GM23338 (cell line): ENCODE measurements around the gene DYSF. TPM values are rescaled to one million over a fixed set of nuclear protein-coding genes. Genes with fewer than 3 reads are reported as not detected.
A peak's percentile ranks its signal among the peaks of the same experiment; 100 is the strongest.

Experiments
- ATAC-seq: fragments of 200-7000 bp; cut with Tn5 transposase; 3 replicates; pipeline ENCODE4 v1.9.1; 2020
- DNase-seq: peaks from one replicate; pipeline ENCODE4 v3.0.0-alpha.2; 2015; ENCODE audit warnings: low spot score
- H2AFZ ChIP-seq: fragments of 200-600 bp; sonication (generic); 2 replicates; pipeline ENCODE4 v1.8.0; 2016; ENCODE audit warnings: antibody characterized with exemption, mild to moderate bottlenecking, moderate library complexity
- H3F3A ChIP-seq: fragments of 200-600 bp; sonication (generic); replicated peaks from 2 replicates; pipeline ENCODE4 v1.8.0; 2017; ENCODE audit warnings: antibody characterized with exemption, mixed run types, low read depth
- H3K27ac ChIP-seq: fragments of 200-600 bp; sonication (generic); 2 replicates; pipeline ENCODE4 v1.6.1; 2016; ENCODE audit warnings: low read depth
- H3K27me3 ChIP-seq: fragments of 200-600 bp; sonication (generic); 2 replicates; pipeline ENCODE4 v1.8.0; 2016; ENCODE audit warnings: mild to moderate bottlenecking, mixed run types, moderate library complexity; ENCODE audit not compliant: insufficient read depth
- H3K36me3 ChIP-seq: fragments of 200-600 bp; sonication (generic); 2 replicates; pipeline ENCODE4 v1.8.0; 2016; ENCODE audit warnings: mild to moderate bottlenecking; ENCODE audit not compliant: insufficient read depth
- H3K4me1 ChIP-seq: fragments of 200-600 bp; sonication (generic); 2 replicates; pipeline ENCODE4 v1.8.0; 2016; ENCODE audit warnings: mild to moderate bottlenecking, moderate library complexity; ENCODE audit not compliant: insufficient read depth
- H3K4me2 ChIP-seq: fragments of 200-600 bp; sonication (generic); 2 replicates; pipeline ENCODE4 v1.7.1; 2017; ENCODE audit warnings: mixed run types
- H3K4me3 ChIP-seq: fragments of 200-600 bp; sonication (generic); 2 replicates; pipeline ENCODE4 v1.6.1; 2016; ENCODE audit warnings: mixed run types
- H3K79me2 ChIP-seq: fragments of 200-600 bp; sonication (generic); replicated peaks from 2 replicates; pipeline ENCODE4 v1.8.0; 2017; ENCODE audit warnings: mild to moderate bottlenecking; ENCODE audit not compliant: insufficient read depth
- H3K9me2 ChIP-seq: fragments of 200-600 bp; sonication (generic); 2 replicates; pipeline ENCODE4 v1.8.0; 2017; ENCODE audit not compliant: insufficient read depth
- H4K20me1 ChIP-seq: fragments of 200-600 bp; sonication (generic); replicated peaks from 2 replicates; pipeline ENCODE4 v1.8.0; 2017; ENCODE audit warnings: mild to moderate bottlenecking; ENCODE audit not compliant: insufficient read depth
- H3K27ac Mint-ChIP-seq: 2 replicates; pipeline ENCODE4 v1.8.0; 2020; ENCODE audit warnings: inconsistent platforms, mild to moderate bottlenecking, moderate library complexity, mixed read lengths
- H3K27me3 Mint-ChIP-seq: 3 replicates; pipeline ENCODE4 v1.8.0; 2022; ENCODE audit warnings: low read depth, mild to moderate bottlenecking, moderate library complexity, mixed read lengths, inconsistent platforms; ENCODE audit not compliant: insufficient read depth, poor library complexity
- H3K36me3 Mint-ChIP-seq: 3 replicates; pipeline ENCODE4 v1.8.0; 2021; ENCODE audit warnings: low read depth, mild to moderate bottlenecking, inconsistent platforms, moderate library complexity, mixed read lengths
- H3K4me1 Mint-ChIP-seq: 3 replicates; pipeline ENCODE4 v1.8.0; 2020; ENCODE audit warnings: mild to moderate bottlenecking, inconsistent platforms, mixed read lengths
- H3K4me3 Mint-ChIP-seq: 3 replicates; pipeline ENCODE4 v1.8.0; 2021; ENCODE audit warnings: moderate library complexity, mild to moderate bottlenecking, inconsistent platforms, mixed read lengths
- H3K9me3 Mint-ChIP-seq: 3 replicates; pipeline ENCODE4 v1.8.0; 2020; ENCODE audit warnings: moderate library complexity, mild to moderate bottlenecking, inconsistent platforms, mixed read lengths
- CREB1 ChIP-seq: fragments of 250-450 bp; sonication (Bioruptor Pico); IDR thresholded peaks from 2 replicates; pipeline ENCODE4 v1.5.0; 2020; ENCODE audit warnings: low read depth, mild to moderate bottlenecking, moderate library complexity
- CTCF ChIP-seq, 2 experiments: fragments of 200-600 bp in 1 of 2; sonication (generic) in 1 of 2; conservative IDR thresholded peaks; 2 replicates each; pipeline versions ENCODE4 v1.5.1 to v1.6.1; 2016 to 2017; ENCODE audit warnings: antibody characterized with exemption in 2 of 2, low read depth in 2 of 2, mild to moderate bottlenecking in 2 of 2, moderate library complexity in 1 of 2
- EZH2 ChIP-seq: fragments of 200-600 bp; sonication (generic); IDR thresholded peaks from one replicate; pipeline ENCODE4 v1.8.0; 2017; ENCODE audit warnings: antibody characterized with exemption, mild to moderate bottlenecking, low read depth; ENCODE audit not compliant: unreplicated experiment
- EZH2phosphoT487 ChIP-seq: fragments of 200-600 bp; sonication (generic); IDR thresholded peaks from one replicate; pipeline ENCODE4 v1.8.1; 2018; ENCODE audit warnings: antibody characterized with exemption; ENCODE audit not compliant: unreplicated experiment
- JUNB ChIP-seq: IDR thresholded peaks from one replicate; pipeline ENCODE4 v1.6.1; 2016; ENCODE audit warnings: antibody characterized with exemption; ENCODE audit not compliant: unreplicated experiment
- NANOG ChIP-seq: IDR thresholded peaks from 2 replicates; pipeline ENCODE4 v1.6.1; 2016; ENCODE audit warnings: antibody characterized with exemption, borderline replicate concordance
- POLR2AphosphoS5 ChIP-seq: IDR thresholded peaks from 2 replicates; pipeline ENCODE4 v1.6.1; 2016; ENCODE audit warnings: antibody characterized with exemption, low read depth
- REST ChIP-seq: IDR thresholded peaks from one replicate; pipeline ENCODE4 v1.6.1; 2018; ENCODE audit warnings: antibody characterized with exemption; ENCODE audit not compliant: unreplicated experiment
- STAT1 ChIP-seq: IDR thresholded peaks from one replicate; pipeline ENCODE4 v1.6.1; 2016; ENCODE audit warnings: antibody characterized with exemption; ENCODE audit not compliant: unreplicated experiment
- ZNF114 ChIP-seq: fragments of 250-450 bp; sonication (Bioruptor Pico); IDR thresholded peaks from 2 replicates; pipeline ENCODE4 v1.5.0; 2020; ENCODE audit warnings: mild to moderate bottlenecking, moderate library complexity
- ZNF331 ChIP-seq: fragments of 250-450 bp; sonication (Bioruptor Pico); IDR thresholded peaks from 2 replicates; pipeline ENCODE4 v1.5.0; 2020; ENCODE audit warnings: low read depth, mild to moderate bottlenecking, moderate library complexity
- polyA plus RNA-seq: library from polyadenylated mRNA; unstranded; fragments of >200 nt; fragmentation: Nextera tagmentation; extraction: Ambion mirVana; gene quantifications from 2 replicates; pipeline ENCODE4 v1.2.1, GENCODE V29; 2016
- total RNA-seq: library from RNA; depleted of rRNA; stranded (reverse); fragments of >200 nt; shearing (Covaris generic); gene quantifications from 2 replicates; pipeline ENCODE4 v1.2.3, GENCODE V29; 2014
- TF ChIP-seq, protein P1 (sequence below): fragments of 250-450 bp; sonication (Bioruptor Pico); IDR thresholded peaks from 2 replicates; pipeline ENCODE4 v1.5.0; 2020; ENCODE audit warnings: mild to moderate bottlenecking, moderate library complexity
- TF ChIP-seq, protein P2 (sequence below): IDR thresholded peaks from 2 replicates; pipeline ENCODE4 v1.6.1; 2016; ENCODE audit warnings: antibody characterized with exemption

The DYSF gene
- total and polyA plus RNA-seq, 2 experiments from 2014 or later: 7.3 to 21.3 TPM

- H3K79me2 ChIP-seq: no peaks in the 10 kb centered on the region
- H3K9me2 ChIP-seq: no peaks in the 10 kb centered on the region
- no peak overlapping the region for H3K4me3 Mint-ChIP-seq
- H3K27ac Mint-ChIP-seq: no peak overlapping the region
- no peaks in the 10 kb centered on the region for H3F3A ChIP-seq
- TF ChIP-seq JUNB (no peak), EZH2 (no peak), ZNF331 (CRISPR knock-in tag) (no peak), EZH2phosphoT487 (no peak), NANOG (no peak), ZNF114 (CRISPR knock-in tag) (no peak), POLR2AphosphoS5 (no peak), CTCF (conservative IDR thresholded peaks at IDR 0.05; ENCODE audit: low read depth in 2 of 2) (no peak), CREB1 (CRISPR knock-in tag) (no peak), STAT1 (no peak), REST (no peak)
- TF ChIP-seq, protein P1, sequence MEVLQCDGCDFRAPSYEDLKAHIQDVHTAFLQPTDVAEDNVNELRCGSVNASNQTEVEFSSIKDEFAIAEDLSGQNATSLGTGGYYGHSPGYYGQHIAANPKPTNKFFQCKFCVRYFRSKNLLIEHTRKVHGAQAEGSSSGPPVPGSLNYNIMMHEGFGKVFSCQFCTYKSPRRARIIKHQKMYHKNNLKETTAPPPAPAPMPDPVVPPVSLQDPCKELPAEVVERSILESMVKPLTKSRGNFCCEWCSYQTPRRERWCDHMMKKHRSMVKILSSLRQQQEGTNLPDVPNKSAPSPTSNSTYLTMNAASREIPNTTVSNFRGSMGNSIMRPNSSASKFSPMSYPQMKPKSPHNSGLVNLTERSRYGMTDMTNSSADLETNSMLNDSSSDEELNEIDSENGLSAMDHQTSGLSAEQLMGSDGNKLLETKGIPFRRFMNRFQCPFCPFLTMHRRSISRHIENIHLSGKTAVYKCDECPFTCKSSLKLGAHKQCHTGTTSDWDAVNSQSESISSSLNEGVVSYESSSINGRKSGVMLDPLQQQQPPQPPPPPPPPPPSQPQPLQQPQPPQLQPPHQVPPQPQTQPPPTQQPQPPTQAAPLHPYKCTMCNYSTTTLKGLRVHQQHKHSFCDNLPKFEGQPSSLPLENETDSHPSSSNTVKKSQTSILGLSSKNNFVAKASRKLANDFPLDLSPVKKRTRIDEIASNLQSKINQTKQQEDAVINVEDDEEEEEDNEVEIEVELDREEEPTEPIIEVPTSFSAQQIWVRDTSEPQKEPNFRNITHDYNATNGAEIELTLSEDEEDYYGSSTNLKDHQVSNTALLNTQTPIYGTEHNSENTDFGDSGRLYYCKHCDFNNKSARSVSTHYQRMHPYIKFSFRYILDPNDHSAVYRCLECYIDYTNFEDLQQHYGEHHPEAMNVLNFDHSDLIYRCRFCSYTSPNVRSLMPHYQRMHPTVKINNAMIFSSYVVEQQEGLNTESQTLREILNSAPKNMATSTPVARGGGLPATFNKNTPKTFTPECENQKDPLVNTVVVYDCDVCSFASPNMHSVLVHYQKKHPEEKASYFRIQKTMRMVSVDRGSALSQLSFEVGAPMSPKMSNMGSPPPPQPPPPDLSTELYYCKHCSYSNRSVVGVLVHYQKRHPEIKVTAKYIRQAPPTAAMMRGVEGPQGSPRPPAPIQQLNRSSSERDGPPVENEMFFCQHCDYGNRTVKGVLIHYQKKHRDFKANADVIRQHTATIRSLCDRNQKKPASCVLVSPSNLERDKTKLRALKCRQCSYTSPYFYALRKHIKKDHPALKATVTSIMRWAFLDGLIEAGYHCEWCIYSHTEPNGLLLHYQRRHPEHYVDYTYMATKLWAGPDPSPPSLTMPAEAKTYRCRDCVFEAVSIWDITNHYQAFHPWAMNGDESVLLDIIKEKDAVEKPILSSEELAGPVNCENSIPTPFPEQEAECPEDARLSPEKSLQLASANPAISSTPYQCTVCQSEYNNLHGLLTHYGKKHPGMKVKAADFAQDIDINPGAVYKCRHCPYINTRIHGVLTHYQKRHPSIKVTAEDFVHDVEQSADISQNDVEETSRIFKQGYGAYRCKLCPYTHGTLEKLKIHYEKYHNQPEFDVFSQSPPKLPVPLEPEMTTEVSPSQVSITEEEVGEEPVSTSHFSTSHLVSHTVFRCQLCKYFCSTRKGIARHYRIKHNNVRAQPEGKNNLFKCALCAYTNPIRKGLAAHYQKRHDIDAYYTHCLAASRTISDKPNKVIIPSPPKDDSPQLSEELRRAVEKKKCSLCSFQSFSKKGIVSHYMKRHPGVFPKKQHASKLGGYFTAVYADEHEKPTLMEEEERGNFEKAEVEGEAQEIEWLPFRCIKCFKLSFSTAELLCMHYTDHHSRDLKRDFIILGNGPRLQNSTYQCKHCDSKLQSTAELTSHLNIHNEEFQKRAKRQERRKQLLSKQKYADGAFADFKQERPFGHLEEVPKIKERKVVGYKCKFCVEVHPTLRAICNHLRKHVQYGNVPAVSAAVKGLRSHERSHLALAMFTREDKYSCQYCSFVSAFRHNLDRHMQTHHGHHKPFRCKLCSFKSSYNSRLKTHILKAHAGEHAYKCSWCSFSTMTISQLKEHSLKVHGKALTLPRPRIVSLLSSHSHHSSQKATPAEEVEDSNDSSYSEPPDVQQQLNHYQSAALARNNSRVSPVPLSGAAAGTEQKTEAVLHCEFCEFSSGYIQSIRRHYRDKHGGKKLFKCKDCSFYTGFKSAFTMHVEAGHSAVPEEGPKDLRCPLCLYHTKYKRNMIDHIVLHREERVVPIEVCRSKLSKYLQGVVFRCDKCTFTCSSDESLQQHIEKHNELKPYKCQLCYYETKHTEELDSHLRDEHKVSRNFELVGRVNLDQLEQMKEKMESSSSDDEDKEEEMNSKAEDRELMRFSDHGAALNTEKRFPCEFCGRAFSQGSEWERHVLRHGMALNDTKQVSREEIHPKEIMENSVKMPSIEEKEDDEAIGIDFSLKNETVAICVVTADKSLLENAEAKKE (CRISPR knock-in tag): no peak
- TF ChIP-seq, protein P2, sequence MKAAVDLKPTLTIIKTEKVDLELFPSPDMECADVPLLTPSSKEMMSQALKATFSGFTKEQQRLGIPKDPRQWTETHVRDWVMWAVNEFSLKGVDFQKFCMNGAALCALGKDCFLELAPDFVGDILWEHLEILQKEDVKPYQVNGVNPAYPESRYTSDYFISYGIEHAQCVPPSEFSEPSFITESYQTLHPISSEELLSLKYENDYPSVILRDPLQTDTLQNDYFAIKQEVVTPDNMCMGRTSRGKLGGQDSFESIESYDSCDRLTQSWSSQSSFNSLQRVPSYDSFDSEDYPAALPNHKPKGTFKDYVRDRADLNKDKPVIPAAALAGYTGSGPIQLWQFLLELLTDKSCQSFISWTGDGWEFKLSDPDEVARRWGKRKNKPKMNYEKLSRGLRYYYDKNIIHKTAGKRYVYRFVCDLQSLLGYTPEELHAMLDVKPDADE: no peak
- H4K20me1 ChIP-seq: no peaks in the 10 kb centered on the region; the same call in 1 of the 2 replicates
- ATAC-seq (peak; percentile 45), DNase-seq (no peak)
- no peak overlapping the region for H3K4me3 ChIP-seq
- no peaks in the 10 kb centered on the region for H3K36me3 ChIP-seq
- H3K27ac ChIP-seq: no peak overlapping the region
- H3K27me3 Mint-ChIP-seq: peaks cover 8% of the 10 kb centered on the region
- no peaks in the 10 kb centered on the region for H3K9me3 Mint-ChIP-seq
- H2AFZ ChIP-seq: no peak overlapping the region
- peaks cover 11% of the 10 kb centered on the region; the same call in 2 of the 3 replicates for H3K4me1 Mint-ChIP-seq
- no peaks in the 10 kb centered on the region for H3K4me1 ChIP-seq
- no peaks in the 10 kb centered on the region for H3K27me3 ChIP-seq
- peaks cover 7% of the 10 kb centered on the region; the same call in 2 of the 3 replicates for H3K36me3 Mint-ChIP-seq
- no peak overlapping the region for H3K4me2 ChIP-seq
Observed at GRCh38 chr2:71595569-71595968, 142.2 kb downstream of the DYSF start.
